Stimulated activated effector memory CD8-positive, alpha-beta T cell treated with anti-CD3 and anti-CD28 coated beads, Interleukin-12 subunit alpha, Interleukin-12 subunit beta, amount 100 ng/mL, for 72 hours (primary cell): ENCODE data around the gene ST6GALNAC1.
"Not testable (repeated sequence)": the region's sequence is repeated elsewhere in the genome, so short reads cannot be mapped to it uniquely, and the experiment has no call there.

Experiments
- ATAC-seq: fragments of 150-1000 bp; cut with Tn5 transposase; 2 replicates; pipeline ENCODE4 v1.10.0; 2021
- DNase-seq, 2 donors: peaks; one replicate each; pipeline ENCODE4 v3.0.0; 2021 to 2022; ENCODE audit warnings: low spot score in 2 of 2
- H3K27ac Mint-ChIP-seq: one replicate; pipeline ENCODE4 v1.8.0; 2022; ENCODE audit warnings: mild to moderate bottlenecking, mixed read lengths
- H3K36me3 Mint-ChIP-seq: one replicate; pipeline ENCODE4 v1.8.0; 2022; ENCODE audit warnings: mild to moderate bottlenecking, mixed read lengths
- H3K4me1 Mint-ChIP-seq: one replicate; pipeline ENCODE4 v1.8.0; 2022; ENCODE audit warnings: mixed read lengths
- H3K4me3 Mint-ChIP-seq: one replicate; pipeline ENCODE4 v1.8.0; 2022; ENCODE audit warnings: mild to moderate bottlenecking, mixed read lengths
- H3K9me3 Mint-ChIP-seq: one replicate; pipeline ENCODE4 v1.8.0; 2022; ENCODE audit warnings: mixed read lengths

ST6GALNAC1 gene

DNA sequence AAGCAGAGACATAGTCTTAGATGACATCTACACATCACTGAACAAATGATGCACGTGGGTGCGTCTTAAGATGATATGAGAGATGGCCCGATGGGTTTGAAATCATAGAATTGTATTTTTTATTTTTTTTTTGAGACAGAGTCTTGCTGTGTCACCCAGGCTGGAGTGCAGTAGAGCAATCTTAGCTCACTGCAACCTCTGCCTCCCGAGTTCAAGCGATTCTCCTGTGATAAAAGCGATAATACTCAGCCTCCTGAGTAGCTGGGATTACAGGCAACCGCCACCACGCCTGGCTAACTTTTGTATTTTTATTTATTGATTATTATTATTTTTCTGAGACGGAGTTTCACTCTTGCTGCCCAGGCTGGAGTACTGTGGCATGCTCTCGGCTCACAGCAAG, 5.3 kb downstream of the ST6GALNAC1 start:
- H3K4me1 Mint-ChIP-seq: no peaks in the 10 kb centered on the region
- DNase-seq: no peak
- H3K36me3 Mint-ChIP-seq: no peaks in the 10 kb centered on the region
- no peak overlapping the region for H3K4me3 Mint-ChIP-seq
- no peaks in the 10 kb centered on the region for H3K9me3 Mint-ChIP-seq
- no peak for ATAC-seq
- H3K27ac Mint-ChIP-seq: no peak overlapping the region

DNA sequence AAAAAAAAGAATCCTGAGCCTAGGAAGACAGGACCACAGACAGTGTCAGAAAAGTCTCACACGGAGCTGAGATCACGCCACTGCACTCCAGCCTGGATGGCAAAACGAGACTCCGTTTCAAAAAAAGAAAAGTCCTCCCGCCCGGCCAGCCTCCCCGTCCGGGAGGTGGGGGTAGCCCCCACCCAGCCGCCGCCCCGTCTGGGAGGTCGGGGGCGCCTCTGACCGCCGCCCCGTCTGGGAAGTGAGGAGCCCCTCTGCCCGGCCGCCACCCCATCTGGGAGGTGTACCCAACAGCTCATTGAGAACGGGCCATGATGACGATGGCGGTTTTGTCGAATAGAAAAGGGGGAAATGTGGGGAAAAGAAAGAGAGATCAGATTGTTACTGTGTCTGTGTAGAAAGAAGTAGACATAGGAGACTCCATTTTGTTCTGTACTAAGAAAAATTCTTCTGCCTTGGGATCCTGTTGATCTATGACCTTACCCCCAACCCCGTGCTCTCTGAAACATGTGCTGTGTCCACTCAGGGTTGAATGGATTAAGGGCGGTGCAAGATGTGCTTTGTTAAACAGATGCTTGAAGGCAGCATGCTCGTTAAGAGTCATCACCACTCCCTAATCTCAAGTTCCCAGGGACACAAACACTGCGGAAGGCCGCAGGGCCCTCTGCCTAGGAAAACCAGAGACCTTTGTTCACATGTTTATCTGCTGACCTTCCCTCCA, 6.9 kb downstream of the ST6GALNAC1 start:
- not testable (repeated sequence) for H3K4me3 Mint-ChIP-seq, H3K27ac Mint-ChIP-seq, H3K36me3 Mint-ChIP-seq, DNase-seq, H3K9me3 Mint-ChIP-seq, ATAC-seq, H3K4me1 Mint-ChIP-seq

DNA sequence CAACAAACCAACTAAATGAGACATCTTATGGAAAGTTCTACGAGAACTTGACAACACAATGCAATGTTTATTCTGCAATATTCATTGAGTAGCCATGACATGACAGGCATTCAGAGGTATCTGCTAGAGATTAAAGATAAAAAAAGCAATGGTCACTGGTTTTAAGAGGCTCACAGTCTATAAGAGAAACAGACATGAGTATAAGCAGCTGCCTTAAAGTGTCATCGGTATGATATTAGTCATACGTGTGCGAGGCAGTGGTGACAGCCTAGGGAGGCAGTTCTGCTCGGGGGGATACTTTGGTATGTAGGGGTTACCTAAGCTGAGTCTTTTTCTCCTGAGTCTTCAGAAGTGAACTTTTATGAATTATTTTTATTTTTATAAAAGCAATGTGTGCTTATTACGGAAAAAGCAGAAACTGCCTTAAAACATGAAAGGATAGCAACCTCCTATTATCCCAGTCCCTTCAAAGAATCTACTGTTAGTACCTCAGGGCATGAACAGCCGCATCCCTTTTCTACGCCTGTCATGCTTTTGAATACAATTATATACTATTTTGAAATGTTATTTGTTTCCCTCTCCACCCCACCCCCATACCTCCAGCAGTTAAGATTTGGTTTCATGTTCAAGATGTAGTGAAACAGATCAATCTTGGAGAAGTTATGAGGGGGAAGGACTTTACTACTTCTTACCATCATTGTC, 7.7 kb downstream of the ST6GALNAC1 start:
- Mint-ChIP-seq H3K4me1 (peaks cover 12% of the 10 kb centered on the region), H3K4me3 (no peak overlapping the region), H3K9me3 (no peaks in the 10 kb centered on the region), H3K36me3 (no peaks in the 10 kb centered on the region), H3K27ac (no peak overlapping the region)
- ATAC-seq (peak; percentile 54), DNase-seq (no peak)

DNA sequence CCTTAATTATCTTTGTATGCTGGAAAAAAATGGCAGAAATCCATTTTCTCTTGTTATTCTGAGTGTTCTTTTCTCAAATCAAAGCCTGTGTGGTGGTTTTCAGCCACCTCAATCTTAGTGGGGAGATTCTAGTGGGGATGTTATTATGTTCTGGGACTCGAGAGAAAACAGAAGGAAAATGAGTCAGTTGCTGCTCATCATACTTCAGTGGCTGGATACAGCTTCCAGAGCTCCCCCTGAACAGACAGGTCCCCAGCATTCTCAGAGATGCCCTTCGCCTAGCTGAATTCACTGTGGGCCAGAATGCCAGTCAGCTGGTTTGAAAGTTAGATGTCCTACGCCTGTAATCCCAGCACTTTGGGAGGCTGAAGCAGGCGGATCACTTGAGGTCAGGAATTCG, 8.5 kb downstream of the ST6GALNAC1 start:
- peaks cover 12% of the 10 kb centered on the region for H3K4me1 Mint-ChIP-seq
- no peaks in the 10 kb centered on the region for H3K36me3 Mint-ChIP-seq
- no peak for DNase-seq
- H3K9me3 Mint-ChIP-seq: no peaks in the 10 kb centered on the region
- no peak for ATAC-seq
- H3K27ac Mint-ChIP-seq: no peak overlapping the region
- no peak overlapping the region for H3K4me3 Mint-ChIP-seq

DNA sequence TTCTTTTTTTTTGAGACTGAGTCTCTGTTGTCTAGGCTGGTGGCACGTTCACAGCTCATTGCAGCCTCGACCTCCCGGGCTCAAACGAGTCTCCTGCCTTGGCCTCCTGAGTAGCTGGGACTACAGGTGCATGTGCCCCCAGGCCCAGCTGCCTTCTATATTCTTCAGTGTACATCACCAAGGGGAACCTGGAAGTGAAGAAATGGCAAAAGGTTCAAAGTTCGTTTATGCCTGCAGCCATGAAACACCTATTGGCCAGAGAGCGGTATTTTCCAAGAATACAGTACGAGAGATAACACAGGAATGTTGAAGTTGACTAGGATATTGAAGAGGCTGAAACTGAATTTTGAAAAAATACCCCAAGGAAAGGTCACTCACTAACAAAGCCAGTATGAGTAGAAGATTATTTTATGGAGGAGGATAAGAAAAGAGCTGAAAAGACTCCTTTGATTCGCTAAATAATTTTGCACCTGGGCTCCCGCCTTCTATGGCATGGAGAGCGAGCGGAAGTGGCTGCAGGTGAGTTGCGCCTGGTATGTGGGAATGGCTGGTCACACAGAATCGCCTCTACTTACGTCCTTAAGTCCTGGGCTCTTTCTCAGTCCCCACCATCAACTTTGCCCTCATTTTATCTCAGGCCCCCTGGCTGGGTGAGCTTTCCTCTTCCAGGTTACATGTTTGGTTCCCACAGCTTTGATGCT, 9.8 kb downstream of the ST6GALNAC1 start:
- H3K9me3 Mint-ChIP-seq: no peaks in the 10 kb centered on the region
- no peaks in the 10 kb centered on the region for H3K36me3 Mint-ChIP-seq
- DNase-seq (no peak), ATAC-seq (no peak)
- H3K27ac Mint-ChIP-seq: no peak overlapping the region
- H3K4me1 Mint-ChIP-seq: peaks cover 12% of the 10 kb centered on the region
- no peak overlapping the region for H3K4me3 Mint-ChIP-seq

DNA sequence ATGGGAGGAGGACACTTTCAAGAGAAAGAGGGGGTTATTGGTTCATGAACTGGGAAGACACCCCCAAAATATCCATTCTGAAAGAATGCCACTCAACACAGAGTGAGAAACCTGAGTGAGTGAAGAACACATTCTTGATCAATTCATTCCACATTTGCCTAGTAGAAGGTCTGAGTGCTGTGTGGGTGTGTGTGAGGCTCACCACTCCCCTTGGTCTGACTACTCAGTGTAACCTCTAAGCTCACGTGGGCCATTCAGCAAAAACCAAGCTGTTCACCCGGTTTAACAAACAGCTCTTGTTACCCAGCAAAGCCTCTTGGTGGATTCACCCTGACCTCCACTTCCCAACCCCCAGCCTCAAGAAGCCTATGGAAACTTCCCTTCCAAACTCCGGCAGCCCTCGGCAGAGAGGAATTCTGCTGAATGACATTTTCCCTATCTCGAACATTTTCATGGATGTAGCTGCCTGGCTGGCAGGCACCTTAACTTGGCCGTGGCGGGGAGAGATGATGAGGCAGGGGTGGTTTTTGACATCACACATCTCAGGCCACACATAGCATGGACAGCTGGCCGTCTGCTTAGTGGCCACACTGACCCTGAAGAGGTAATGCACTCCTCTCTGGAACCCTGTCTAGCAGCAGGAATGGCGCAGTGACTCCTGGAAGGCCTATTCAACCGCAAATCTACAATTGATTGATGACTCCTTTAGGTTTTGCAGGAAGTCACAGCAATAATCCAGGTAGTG, 11.6 kb downstream of the ST6GALNAC1 start:
- no peak overlapping the region for H3K4me3 Mint-ChIP-seq

DNA sequence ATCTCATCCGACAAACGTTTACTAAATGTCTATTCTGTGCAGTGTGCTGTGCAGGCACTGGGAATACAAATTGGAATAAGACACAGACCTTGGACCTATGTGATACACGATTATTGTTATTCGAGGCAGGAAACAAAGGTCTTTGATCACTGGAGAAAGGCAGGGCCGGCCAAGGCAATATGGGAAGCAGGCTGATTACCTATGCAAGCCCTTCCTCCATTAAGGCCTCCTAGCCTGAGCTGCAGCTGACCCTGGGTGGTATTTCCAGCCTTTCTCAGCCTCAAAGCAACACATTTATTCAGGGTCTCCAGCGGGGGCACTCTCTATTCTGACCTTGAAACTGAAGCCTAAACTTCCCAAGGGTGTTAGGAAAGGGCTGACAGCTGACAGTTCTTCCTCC, 13.4 kb downstream of the ST6GALNAC1 start:
- no peak overlapping the region for H3K27ac Mint-ChIP-seq
- DNase-seq: no peak
- H3K4me3 Mint-ChIP-seq: no peak overlapping the region
- H3K9me3 Mint-ChIP-seq: no peaks in the 10 kb centered on the region
- H3K4me1 Mint-ChIP-seq: peaks cover 12% of the 10 kb centered on the region
- ATAC-seq: no peak
- no peaks in the 10 kb centered on the region for H3K36me3 Mint-ChIP-seq

More for the DNA sequence above, 11.6 kb downstream of the ST6GALNAC1 start:
- ATAC-seq: peak; percentile 97
- Mint-ChIP-seq H3K9me3 (no peaks in the 10 kb centered on the region), H3K36me3 (no peaks in the 10 kb centered on the region), H3K27ac (no peak overlapping the region), H3K4me1 (peaks cover 12% of the 10 kb centered on the region)
- DNase-seq: no peak

DNA sequence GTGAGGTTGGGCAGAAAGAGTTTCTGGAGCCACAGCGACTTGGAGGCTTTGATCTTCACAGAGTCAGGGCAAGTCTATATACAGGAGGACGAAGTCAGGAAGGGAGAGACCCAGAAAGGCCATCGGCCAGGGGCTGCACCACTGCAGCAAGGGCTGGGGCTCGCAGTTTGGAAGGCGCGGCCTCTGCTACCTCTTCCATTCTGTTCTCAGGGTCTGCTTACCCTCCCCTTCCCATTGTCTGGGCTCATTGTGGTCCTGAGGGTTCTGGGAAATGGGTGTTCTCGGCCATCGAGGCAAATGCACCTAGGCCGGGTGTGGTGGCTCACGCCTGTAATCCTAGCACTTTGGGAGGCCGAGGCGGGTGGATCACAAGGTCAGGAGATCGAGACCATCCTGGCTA, 16.0 kb downstream of the ST6GALNAC1 start:
- no peak overlapping the region for H3K4me3 Mint-ChIP-seq

DNA sequence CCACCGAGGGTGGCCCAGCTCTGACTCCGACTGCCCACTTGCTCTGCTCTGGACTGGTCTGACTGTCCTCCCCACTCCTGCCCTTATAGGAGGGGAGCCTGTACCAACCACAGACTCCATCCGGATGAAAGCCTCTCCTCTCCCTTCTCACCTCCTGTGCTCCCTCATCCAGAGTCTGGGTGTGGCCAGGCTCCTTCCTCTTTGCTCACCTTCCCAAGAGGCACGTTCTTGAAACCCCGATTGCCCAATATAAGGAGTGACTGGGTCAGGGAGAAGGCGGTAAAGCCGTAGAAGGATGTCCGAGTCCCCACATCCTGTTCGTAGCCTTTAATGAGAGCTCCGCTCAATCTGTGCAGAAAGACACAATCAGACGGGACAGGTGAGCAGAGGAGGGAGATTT, 17.1 kb downstream of the ST6GALNAC1 start:
- no peak for DNase-seq
- no peaks in the 10 kb centered on the region for H3K36me3 Mint-ChIP-seq

More for the DNA sequence above, 16.0 kb downstream of the ST6GALNAC1 start:
- Mint-ChIP-seq H3K27ac (no peak overlapping the region), H3K36me3 (no peaks in the 10 kb centered on the region), H3K4me1 (peaks cover 20% of the 10 kb centered on the region), H3K9me3 (no peaks in the 10 kb centered on the region)
- DNase-seq (no peak), ATAC-seq (no peak)

DNA sequence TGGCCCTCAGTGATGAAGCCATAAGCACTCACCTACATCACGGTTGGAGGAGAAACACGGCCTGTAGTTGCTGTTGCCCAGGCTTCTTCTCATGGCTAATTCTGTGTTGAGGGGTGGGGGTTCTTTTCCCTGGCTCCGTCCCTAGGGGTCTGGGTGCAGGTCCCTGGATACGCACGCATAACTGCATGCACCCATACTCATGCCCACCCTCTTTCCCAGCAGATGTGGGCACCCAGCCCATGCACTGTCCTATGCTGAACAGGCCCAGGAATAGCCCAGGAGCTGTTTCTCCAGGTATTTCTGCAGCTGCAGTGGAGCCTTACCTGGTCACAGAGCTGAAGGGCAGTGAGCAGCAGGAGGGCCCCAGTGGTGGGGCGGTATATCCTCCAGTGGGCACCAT, 18.1 kb downstream of the ST6GALNAC1 start:
- no peak overlapping the region for H3K4me3 Mint-ChIP-seq
- H3K9me3 Mint-ChIP-seq: no peaks in the 10 kb centered on the region
- no peak overlapping the region for H3K27ac Mint-ChIP-seq
- DNase-seq: no peak
- no peak for ATAC-seq
- peaks cover 8% of the 10 kb centered on the region for H3K4me1 Mint-ChIP-seq
- H3K36me3 Mint-ChIP-seq: no peaks in the 10 kb centered on the region

More for the DNA sequence above, 17.1 kb downstream of the ST6GALNAC1 start:
- Mint-ChIP-seq H3K4me3 (no peak overlapping the region), H3K4me1 (peaks cover 10% of the 10 kb centered on the region), H3K27ac (no peak overlapping the region), H3K9me3 (no peaks in the 10 kb centered on the region)
- no peak for ATAC-seq

DNA sequence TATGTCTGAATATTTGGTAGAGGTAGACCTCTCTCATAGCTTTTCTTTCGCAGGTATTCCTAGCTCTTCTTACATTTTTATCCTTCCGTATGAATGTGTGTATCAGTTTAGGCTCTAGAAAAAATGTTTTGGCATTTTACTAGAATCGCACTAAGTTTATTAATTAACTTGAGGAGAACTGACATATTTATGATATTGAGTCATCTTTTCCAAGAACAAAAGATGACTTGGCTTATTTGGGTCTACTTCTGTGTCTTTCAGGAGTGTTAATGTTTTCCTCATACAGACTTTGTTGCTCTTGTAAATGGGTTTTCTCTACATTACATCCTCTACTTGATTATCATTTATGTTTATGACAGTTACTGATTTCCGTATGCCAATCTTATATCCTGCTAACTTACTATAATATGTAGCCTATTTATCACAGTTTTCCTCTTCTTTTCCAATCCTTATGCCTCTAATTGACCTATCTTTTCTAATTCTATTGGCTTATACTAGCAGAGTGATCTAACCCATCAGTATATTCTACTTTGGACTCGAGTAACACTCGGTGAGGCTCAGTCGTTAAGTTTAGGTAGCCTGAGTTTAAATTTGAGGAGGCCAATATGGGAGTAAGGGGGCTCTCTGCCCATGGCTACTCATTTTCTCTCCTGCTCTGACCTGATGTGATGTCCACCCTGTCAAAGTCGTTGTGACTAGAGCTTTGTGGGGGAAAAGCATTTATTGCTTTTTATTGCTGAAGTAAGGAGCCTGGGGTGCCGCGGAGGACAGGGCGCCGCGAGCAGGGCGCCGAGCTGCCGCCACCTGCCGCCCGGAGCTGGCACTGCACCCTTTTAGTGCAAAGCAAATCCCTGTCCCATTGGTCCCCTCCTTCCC, 20.0 kb downstream of the ST6GALNAC1 start:
- H3K4me3 Mint-ChIP-seq: no peak overlapping the region
- ATAC-seq (peak; percentile 89), DNase-seq (peak; percentile 75 to 88)
- H3K4me1 Mint-ChIP-seq: peaks cover 8% of the 10 kb centered on the region
- H3K36me3 Mint-ChIP-seq: no peaks in the 10 kb centered on the region
- H3K9me3 Mint-ChIP-seq: no peaks in the 10 kb centered on the region
- H3K27ac Mint-ChIP-seq: peak overlapping the region; percentile 59

DNA sequence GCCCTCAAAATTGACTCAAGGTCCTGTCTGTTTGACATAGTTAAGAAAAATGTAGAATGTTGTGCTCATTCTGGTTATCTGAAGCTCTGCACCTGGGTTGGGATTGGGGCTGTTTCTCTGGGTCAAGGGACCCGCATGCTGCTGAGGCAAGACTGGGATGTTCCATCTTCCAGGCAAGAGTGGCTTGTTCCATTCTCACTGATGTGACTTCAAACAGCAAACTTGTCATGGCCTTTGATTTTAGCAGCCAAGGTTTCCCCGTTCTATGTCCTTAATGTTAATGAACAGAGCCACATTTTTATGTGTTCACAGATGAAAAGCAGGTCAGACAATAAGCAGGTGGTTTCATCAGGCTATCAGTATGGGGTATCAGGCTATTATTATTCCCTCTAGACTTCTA, 25.7 kb downstream of the ST6GALNAC1 start:
- H3K9me3 Mint-ChIP-seq: no peaks in the 10 kb centered on the region
- no peak for ATAC-seq
- no peak overlapping the region for H3K27ac Mint-ChIP-seq
- H3K36me3 Mint-ChIP-seq: no peaks in the 10 kb centered on the region
- no peak for DNase-seq
- no peaks in the 10 kb centered on the region for H3K4me1 Mint-ChIP-seq
- H3K4me3 Mint-ChIP-seq: no peak overlapping the region

DNA sequence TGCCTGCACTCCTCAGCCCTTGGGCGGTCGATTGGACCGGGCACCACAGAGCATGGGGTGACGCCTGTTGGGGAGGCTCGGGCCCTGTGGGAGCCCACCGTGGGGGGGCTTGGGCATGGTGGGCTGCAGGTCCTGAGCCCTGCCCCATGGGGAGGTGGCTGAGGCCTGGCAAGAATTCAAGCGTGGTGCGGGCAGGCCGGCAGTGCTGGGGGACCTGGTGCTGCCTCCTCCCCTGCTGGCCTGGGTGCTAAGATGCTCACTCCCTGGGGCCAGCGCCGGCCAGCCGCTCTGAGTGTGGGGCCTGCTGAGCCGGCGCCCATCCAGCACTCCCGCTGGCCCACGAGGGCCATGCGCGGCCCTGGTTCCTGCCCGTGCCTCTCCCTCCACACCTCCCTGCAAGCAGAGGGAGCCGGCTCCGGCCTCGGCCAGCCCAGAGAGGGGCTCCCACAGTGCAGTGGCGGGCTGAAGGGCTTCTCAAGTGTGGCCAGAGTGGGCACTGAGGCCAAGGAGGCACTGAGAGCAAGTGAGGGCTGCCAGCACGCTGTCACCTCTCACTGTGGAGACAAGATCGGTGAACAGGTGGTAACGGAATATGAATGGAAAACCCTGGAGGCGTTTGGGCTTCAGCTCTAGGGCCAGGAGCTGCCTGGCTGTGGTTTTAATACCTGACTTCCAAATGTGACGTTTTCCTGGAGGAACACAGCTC, 28.5 kb downstream of the ST6GALNAC1 start:
- H3K27ac Mint-ChIP-seq: no peak overlapping the region
- DNase-seq (no peak), ATAC-seq (no peak)
- no peaks in the 10 kb centered on the region for H3K9me3 Mint-ChIP-seq
- no peak overlapping the region for H3K4me3 Mint-ChIP-seq
- H3K4me1 Mint-ChIP-seq: no peaks in the 10 kb centered on the region
- no peaks in the 10 kb centered on the region for H3K36me3 Mint-ChIP-seq
